GM18870 (cell line): ENCODE results near the gene XKR7.

ENCODE experiments used
- ATAC-seq: cut with Tn5 transposase; IDR thresholded peaks from one replicate; pipeline ENCODE4 v1.9.1; 2021; ENCODE audit warnings: moderate library complexity; ENCODE audit not compliant: unreplicated experiment

Gene XKR7

GRCh38 chr20:31977080-31977479 lies 9.1 kb downstream of the XKR7 start:
- ATAC-seq: no peak

- no peak for ATAC-seq
Measured at GRCh38 chr20:31979713-31980426, 11.9 kb downstream of the XKR7 start.

GRCh38 chr20:31981784-31982183 lies 13.8 kb downstream of the XKR7 start:
- no peak for ATAC-seq

GRCh38 chr20:31984981-31985471 lies 17.1 kb downstream of the XKR7 start:
- no peak for ATAC-seq

- ATAC-seq: no peak
Measured at GRCh38 chr20:31987744-31988143, 19.8 kb downstream of the XKR7 start.

- no peak for ATAC-seq
Measured at GRCh38 chr20:31988430-31989015, 20.6 kb downstream of the XKR7 start.

- no peak for ATAC-seq
Measured at GRCh38 chr20:31989030-31989645, 21.2 kb downstream of the XKR7 start.

- ATAC-seq: no peak
Measured at GRCh38 chr20:31990641-31991338, 22.8 kb downstream of the XKR7 start.

- no peak for ATAC-seq
Measured at GRCh38 chr20:31991339-31991705, 23.4 kb downstream of the XKR7 start.

- ATAC-seq: no peak
Measured at GRCh38 chr20:31992086-31992485, 24.1 kb downstream of the XKR7 start.

- ATAC-seq: no peak
Measured at GRCh38 chr20:31996996-31997395, 29.0 kb downstream of the XKR7 start.

GRCh38 chr20:31998246-31998645 lies 30.3 kb downstream of the XKR7 start:
- ATAC-seq: no peak

- ATAC-seq: no peak
Measured at GRCh38 chr20:32003325-32003724, 35.4 kb downstream of the XKR7 start.

GRCh38 chr20:32004963-32005362 lies 37.0 kb downstream of the XKR7 start:
- ATAC-seq: no peak

- ATAC-seq: no peak
Measured at GRCh38 chr20:32006053-32006452, 38.1 kb downstream of the XKR7 start.

- no peak for ATAC-seq
Measured at GRCh38 chr20:32006841-32007786, 39.2 kb downstream of the XKR7 start.

GRCh38 chr20:32007787-32008616 lies 40.1 kb downstream of the XKR7 start:
- no peak for ATAC-seq

GRCh38 chr20:32009564-32009963 lies 41.6 kb downstream of the XKR7 start:
- no peak for ATAC-seq

GRCh38 chr20:32010101-32010500 lies 42.1 kb downstream of the XKR7 start, which contains the start of gene CCM2L:
TSS of gene CCM2L (plus strand) at chr20:32010438. CDS start at chr20:32010455, 17 bp downstream.
- ATAC-seq: no peak

- no peak for ATAC-seq
Measured at GRCh38 chr20:32010666-32011065, 42.7 kb downstream of the XKR7 start.
